A549 treated with ZK216348 at 1 μM for 4 hours (cell line): ENCODE data around the gene EFCAB14. TPM values are rescaled to one million over a fixed set of nuclear protein-coding genes. Genes with fewer than 3 reads are reported as not detected.

Experiments
- total RNA-seq: library from RNA; stranded (reverse); fragments of 200-300 nt; extraction: Qiagen RNA extraction; gene quantifications from 5 replicates; pipeline ENCODE4 v1.2.3, GENCODE V29; 2022; ENCODE audit warnings: low read depth

Gene EFCAB14, protein sequence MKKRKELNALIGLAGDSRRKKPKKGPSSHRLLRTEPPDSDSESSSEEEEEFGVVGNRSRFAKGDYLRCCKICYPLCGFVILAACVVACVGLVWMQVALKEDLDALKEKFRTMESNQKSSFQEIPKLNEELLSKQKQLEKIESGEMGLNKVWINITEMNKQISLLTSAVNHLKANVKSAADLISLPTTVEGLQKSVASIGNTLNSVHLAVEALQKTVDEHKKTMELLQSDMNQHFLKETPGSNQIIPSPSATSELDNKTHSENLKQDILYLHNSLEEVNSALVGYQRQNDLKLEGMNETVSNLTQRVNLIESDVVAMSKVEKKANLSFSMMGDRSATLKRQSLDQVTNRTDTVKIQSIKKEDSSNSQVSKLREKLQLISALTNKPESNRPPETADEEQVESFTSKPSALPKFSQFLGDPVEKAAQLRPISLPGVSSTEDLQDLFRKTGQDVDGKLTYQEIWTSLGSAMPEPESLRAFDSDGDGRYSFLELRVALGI
- 19.4 to 30.0 TPM (median 26.1 TPM) in 5 replicates for total RNA-seq

GRCh38 chr1:46718727-46719622, at the start of gene EFCAB14:
EFCAB14 (minus strand) TSS chr1:46719114; CDS start chr1:46718087, 1,027 bp downstream.

DNA sequence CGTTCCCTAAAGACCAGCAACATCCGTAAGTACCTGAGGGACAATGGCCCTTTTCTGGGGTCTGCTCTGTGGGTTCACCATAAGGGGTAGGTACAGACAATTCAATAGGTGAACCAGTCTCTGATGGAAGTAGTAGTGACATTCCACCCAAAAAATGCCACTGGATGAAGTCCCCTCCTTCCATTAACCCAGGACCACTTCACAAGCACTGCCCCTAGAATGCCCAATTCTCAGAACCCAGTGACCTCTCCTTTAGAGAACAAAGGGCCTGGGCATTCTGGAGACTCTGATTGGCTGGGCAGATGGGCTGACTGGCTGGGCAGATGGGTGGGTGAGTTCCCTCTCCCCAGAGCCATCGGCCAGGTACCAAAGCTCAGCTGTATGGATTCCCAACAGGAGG, 47.4 kb downstream of the EFCAB14 start, which contains the start of gene TEX38:
Gene TEX38, plus strand, starts transcription at position 301 of the 400 bp plus-strand sequence. Its CDS starts 81 bp downstream, at position 382.

DNA sequence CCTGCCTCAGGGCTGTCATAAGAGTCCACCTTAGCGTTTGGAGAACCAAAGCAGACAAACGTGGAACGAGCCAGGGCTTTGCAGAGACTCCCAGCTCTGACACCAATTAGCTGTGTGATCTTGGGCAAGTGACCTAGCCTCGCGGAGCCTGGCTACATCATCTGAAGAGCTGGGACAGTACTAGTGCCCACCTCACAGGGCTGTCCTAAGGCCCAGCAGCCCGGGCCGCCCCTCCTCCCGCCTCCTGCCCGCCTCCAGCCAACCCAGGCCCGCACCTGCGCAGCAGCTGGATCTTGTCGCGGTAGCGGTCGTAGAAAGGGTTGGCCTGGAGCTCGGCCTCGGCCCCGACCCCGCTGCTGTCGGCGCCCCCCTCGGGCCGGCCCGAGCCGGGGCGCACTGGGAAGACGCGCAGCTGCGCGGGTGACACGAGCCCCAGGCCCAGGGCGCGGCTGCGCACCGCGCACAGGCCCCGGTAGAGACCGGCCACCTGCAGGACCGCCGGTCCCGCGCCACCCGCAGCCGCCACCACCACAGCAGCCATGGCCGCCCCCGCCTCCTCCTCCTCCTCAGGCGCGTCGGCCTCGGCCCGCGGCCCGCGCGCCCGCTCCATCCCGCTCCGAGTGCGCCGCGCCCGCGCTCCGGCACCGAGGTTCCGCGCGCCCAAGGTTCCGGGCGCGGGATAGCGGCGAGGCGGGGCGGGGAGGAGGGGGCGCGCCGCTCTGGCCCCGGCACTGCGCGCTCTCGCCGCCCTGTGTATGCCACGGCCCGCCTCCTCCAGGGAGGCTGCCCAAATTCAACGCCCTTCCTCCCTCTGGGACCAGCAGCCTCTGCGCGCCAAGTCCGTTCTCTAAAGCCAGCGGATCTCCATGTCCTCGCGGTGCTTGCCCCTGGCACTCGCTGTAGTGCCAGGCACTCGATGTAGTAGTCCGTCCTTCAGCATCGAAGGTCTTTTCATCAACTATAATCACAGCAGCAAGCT, 50.8 kb downstream of the EFCAB14 start, which contains the start of gene ATPAF1:
Gene ATPAF1, minus strand, starts transcription at position 583 of the 979 bp plus-strand sequence. Its CDS starts 42 bp downstream, at position 541.

Other genes with a start within 250 kb of the EFCAB14 start
- gene DMBX1, start 229.3 kb downstream of the EFCAB14 start, total RNA-seq, result 0.51 to 1.2 TPM (median 0.99 TPM) in 5 replicates
- not detected in 5 replicates for gene KNCN, start 167.5 kb downstream of the EFCAB14 start, total RNA-seq
- gene MKNK1, start 114.8 kb downstream of the EFCAB14 start, total RNA-seq, result 18.2 to 21.2 TPM (median 19.5 TPM) in 5 replicates
- 3.1 to 4.5 TPM (median 3.7 TPM) in 5 replicates for gene MOB3C, start 102.3 kb downstream of the EFCAB14 start, total RNA-seq
- 31.3 to 43.0 TPM (median 31.9 TPM) in 5 replicates for gene ATPAF1, start 50.8 kb downstream of the EFCAB14 start, total RNA-seq
- gene TEX38, start 47.3 kb downstream of the EFCAB14 start, total RNA-seq, result not detected in 5 replicates
- gene CYP4B1, start 79.9 kb upstream of the EFCAB14 start, total RNA-seq, result not detected in 5 replicates
- not detected in 5 replicates for gene CYP4A11, start 222.4 kb upstream of the EFCAB14 start, total RNA-seq